Activated CD4-positive, alpha-beta T cell treated with anti-CD3 and anti-CD28 coated beads for 1 hour (primary cell): ENCODE results near the gene GNAO1.

Experiments
- DNase-seq: peaks from one replicate; pipeline ENCODE4 v3.0.0-alpha.2; 2020

The GNAO1 gene

DNA sequence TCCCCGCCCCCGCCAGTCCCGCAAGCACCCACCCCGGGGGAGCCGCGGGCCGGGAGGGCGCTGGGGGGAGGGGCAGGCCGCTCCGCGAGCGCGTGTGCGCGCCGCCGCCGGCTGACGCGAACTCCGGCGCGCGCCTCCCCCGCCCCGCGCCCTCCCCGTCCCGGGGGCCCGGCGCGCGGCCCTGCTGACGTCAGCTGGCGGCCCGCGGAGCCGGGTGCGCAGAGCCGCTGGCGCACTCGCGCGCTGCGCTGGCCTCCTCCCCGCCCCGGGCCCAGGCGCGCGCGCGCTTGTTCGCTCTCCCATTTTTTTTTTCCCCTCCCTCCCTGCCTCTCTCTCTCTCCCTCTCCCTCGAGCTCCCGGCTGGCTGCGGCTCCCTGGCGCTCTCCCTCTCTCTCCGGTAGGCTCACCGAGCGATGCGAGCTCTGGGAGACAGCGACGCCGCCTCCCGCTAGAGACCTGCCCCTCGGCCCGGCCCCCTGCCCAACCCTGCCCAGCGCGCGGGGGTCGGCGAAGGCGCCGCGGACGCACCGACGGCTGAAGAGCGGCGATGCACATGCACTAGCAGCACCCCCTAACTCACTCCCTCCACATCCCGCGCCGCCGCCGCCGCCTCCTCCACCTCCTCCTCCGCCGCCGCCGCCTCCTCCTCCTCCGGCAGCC lies at the start of gene GNAO1:
Gene GNAO1 (plus strand): TSS at position 334 of the 660 bp plus-strand sequence. CDS start 747 bp downstream, outside the sequence.
- DNase-seq: peak; percentile 31

DNA sequence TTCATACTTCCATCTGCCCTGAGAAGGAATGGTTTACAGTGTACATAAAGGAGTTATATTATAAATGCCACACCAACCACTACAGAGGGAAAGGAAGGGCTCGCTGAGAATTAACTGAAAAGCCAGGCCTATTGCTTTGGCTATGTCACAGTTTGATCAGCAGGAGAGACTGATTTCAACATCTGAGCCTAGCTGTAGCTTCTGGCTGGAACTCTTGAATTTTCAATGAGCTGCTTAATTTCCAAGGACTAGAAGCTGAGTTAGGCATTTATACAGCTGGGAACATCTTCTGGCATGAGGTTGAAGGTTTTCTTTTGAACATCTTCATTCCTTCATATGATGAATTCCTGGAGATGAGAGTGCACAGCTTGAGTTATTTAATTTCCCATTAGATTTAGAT lies 47.6 kb upstream of the GNAO1 start:
- no peak for DNase-seq

DNA sequence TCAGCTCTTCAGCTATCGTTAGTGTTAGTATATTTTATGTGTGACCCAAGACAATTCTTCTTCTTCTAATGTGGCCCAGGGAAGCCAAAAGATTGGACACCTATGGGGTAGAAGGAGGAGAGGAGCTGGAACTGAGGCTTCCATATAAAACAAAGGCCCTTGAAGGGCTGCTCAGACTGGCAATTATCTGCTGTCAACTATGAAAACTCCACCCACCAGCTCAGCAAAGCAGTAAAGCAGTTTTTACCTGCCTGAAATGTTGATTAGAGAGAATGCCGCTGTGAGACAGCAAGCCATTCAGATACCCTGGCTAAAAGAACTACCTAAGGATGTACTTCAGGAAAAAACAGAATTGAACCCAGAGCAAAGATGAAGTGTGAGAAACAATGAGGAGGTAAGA lies 45.9 kb upstream of the GNAO1 start:
- DNase-seq: no peak

GRCh38 chr16:56151621-56152020 lies 39.7 kb upstream of the GNAO1 start:
- no peak for DNase-seq

DNA sequence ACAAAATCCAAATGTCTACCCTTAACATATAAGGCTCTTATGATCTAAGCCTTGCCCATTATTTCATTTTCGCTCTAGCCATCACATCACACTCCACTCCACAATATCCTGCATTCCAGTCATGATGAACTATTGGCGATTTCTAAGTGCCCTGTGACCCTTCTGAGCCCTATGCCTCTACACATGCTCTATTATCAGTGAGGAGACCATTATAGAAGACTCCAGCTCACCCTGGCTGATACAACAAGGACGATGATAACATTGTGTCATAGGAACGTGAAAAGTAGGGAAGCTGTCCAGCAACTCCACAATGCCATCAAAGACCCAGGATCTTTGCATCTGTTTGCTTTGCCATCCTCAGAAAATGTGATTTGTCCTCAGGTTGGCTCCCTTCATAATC lies 29.6 kb upstream of the GNAO1 start:
- DNase-seq: no peak

DNA sequence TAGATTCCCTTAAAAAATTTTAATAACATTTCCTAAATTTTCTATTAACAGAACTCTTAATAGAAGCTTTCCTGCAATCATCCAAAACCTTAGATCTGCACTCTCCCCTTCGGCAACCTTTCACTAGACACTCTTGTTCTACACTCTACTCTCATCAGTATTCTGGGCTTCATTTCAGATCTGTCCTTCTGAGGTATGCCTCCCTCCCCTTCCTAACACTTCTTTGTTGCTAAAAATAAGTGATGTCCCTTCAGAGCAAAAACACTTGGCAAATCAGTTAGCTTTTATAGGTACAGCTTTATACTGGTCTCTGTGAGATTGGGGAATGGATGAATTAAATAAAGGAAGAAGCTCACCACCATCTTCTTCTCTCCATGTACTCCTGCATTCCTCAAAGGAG lies 28.2 kb upstream of the GNAO1 start:
- DNase-seq: no peak

- DNase-seq: no peak
These were observed 27.4 kb upstream of the GNAO1 start for GRCh38 chr16:56163938-56164337.

DNA sequence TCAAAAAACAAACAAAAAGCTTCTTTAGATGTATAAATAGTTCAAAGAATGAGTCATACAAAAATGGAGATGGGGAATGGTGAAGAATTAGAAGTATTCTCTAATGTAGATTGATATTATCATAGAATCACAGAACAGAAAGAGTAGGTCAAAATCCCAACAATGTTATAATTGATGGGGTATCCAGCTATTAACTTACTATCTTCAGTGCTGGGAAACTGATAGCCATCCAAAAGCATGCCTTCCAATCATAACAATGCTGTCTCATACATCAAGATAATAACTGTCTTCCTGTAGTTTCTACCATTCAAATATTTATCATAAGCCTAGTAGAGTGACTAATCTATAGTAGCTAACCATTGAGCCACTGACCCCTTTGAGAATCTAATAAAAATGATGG lies 26.7 kb upstream of the GNAO1 start:
- no peak for DNase-seq

DNA sequence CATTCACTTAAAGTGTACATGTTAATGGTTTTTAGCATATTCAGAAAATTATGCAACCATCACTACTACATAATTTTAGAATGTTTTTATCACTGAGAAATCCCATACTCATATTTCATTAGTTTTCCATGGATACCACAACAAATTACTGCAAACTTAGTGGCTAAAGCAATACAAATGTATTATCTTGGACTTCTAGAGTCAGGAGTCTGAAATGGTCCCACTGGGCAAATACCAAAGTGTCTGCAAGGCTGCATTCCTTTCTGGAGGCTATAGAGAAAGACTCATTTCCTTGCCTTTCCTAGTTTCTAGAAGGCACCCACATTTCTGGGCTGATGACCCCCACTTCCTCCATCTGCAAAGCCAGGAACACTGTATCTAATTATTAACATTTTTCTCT lies 16.9 kb upstream of the GNAO1 start:
- DNase-seq: no peak

DNA sequence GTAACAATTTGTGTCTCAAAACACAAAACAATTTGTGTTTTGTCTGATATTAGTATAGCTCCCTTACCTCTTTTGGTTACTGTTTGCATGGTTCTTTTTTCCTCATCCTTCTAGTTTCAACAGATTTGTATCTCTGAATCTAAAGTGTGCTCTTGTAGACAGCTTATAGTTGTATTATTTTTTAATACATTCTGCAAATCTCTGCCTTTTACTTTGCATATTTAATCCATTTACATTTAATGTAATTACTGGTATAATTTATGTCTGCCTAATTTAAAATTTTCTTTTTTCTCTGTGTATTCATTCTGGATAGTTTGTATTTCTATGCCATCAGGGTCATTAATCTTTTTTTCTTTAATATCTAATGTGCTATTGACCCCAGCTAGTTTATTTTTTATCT lies 9.9 kb upstream of the GNAO1 start:
- DNase-seq: no peak

GRCh38 chr16:56183266-56183665 lies 8.0 kb upstream of the GNAO1 start:
- no peak for DNase-seq

- no peak for DNase-seq
These were observed 1.1 kb upstream of the GNAO1 start for GRCh38 chr16:56190048-56190676.

- no peak for DNase-seq
These were observed 573 bp upstream of the GNAO1 start for GRCh38 chr16:56190677-56191155.

GRCh38 chr16:56191835-56192634 lies 746 bp downstream of the GNAO1 start:
- DNase-seq: no peak

- no peak for DNase-seq
These were observed 1.3 kb downstream of the GNAO1 start for GRCh38 chr16:56192635-56192945.

- DNase-seq: no peak
These were observed 2.0 kb downstream of the GNAO1 start for GRCh38 chr16:56192986-56193945.

DNA sequence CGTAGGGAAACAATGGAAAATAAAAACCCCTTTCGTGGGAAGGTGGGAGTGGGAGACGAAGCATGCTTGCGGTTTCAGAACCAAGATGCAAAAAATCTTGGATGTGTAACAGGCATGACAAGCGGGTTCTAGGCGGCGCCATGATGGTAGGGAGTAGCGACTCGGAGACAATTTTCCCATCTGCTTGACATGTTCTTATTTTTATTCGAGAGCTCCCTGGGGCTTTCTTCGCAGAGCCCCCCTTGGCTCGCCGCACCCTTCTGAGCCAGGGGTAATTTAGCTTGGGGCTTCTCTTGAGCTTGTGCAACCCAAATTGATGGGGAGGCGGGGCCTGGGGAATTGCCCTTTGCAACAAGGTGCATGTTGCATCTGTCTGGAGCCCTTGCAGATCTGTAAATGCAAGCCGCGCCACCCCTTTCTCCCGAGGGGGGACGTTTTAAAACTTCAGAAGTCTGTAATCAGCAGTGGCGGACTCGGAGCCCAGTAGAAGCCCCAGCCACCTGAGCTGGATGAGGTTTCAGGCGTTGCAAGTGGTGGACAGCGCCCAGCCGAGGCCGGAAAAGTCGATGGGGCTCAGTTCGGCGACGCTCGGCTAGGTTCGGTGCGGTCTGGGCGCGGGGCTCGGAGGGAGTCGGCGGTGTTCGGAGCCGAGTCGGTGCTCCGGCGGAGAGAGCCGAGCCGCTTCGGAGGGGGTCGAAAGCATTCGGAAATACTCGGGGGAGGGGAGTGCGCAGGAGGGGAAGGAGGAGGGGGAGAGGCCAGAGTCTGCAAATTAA lies 2.9 kb downstream of the GNAO1 start:
- peak; percentile 40 for DNase-seq

- no peak for DNase-seq
These were observed 3.9 kb downstream of the GNAO1 start for GRCh38 chr16:56195151-56195550.

- no peak for DNase-seq
These were observed 5.1 kb downstream of the GNAO1 start for GRCh38 chr16:56196381-56196780.

DNA sequence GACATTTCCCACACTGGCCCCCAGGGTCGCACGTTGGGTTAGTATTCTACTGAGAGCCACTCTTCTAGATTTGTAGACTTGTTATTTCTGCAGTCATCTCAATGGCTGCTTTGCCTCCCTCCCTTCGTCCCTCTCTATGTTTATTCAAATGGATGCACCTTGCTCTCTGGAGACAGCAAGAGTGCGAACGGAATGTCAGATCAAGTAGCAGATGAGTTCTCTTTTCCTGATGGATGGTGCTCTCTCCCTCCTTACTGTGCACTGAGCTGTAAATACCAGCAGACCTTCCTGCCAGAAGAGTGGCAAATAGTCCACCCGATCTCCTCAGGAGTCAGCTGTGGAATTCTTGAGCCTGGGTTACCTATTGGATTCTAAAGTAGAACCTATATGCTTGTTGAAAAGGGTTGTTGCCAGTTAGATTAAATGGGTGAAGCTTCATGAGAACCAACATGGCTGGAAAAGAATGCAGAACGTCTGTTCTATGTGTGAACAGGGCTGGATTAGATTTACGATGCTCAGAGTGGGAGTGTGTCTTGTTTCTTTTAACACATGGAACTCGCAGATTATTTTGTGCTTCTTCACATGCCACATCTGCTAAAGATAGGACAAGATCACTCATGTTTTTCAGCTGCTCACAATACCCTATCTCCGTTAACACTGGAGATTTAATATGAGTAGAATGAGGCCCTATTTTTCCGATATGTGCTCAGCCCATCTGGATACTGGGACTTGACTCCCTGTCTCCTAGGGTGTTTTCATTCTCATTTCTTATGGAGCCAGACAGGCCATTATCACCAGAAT lies 6.1 kb downstream of the GNAO1 start:
- no peak for DNase-seq
